ENCODE measurements around the gene ABL1.

The ABL1 gene

DNA sequence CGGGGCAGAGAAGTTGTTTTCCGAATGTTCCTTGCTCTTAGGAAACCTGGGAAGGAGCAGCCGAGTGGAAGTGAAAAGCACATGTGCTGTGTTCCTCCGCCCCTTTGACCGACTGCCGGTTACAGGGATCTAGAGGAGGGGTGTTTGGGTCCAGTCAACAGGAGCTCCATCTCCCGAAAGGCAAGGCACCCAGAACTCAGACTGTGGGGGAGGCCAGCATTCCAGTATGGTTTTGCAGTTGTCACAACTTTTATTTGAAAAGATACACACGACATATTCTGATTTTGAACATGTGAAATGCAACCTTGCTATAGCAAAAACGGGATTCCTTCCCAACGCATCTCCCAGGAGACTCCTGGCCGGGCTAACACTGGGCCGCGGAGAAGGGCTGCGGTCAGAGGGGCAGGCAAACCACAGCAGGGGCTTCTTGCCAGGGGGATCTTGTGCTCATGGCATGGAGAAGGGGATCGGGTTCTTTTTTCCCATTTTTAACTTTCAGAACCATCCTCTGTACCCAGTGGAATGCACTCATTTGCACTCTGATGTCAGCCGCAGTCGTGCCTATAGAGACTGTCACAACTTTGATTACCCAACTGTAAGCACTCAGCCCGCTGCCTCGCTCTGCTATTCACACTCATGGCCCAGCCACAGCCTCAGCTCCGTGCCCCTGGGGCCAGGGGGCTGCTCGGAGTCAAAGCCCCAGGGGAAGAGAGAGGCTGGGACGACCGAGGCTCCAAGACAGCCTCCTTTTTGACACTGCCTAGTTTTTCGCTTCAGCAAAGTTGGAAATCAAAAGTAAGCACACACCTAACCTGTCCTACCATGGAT is 57.6 kb downstream of the ABL1 start:
- peak in 1 of 3 donors; percentile 3 for DNase-seq

GRCh38 chr9:130893341-130894101 is 58.5 kb downstream of the ABL1 start:
- DNase-seq, result peak; percentile 88 to 90 (median 89)

DNA sequence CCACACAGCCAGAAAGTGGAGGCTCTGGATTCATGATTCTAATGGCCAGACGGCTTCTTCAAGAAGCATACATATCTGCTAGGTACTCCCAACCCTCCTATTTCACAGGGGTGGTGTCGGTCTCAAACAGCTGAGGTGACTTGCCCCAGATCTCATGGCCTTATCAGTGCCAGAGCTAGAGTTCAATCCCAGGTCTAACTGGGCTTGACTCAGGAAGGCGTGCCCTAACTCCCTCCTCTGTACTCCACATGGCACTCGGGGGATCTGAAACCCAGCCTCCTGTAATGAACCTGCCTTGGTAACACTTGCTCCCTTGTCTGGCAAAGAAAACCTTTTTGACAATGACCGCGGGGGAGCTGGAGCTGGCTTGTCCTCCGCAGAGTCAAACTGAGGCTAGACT is 59.5 kb downstream of the ABL1 start:
- DNase-seq, result no peak

GRCh38 chr9:130895038-130895437 is 60.0 kb downstream of the ABL1 start:
- DNase-seq, result no peak

- no peak for DNase-seq
Measured at GRCh38 chr9:130895481-130896232, 60.6 kb downstream of the ABL1 start.

DNA sequence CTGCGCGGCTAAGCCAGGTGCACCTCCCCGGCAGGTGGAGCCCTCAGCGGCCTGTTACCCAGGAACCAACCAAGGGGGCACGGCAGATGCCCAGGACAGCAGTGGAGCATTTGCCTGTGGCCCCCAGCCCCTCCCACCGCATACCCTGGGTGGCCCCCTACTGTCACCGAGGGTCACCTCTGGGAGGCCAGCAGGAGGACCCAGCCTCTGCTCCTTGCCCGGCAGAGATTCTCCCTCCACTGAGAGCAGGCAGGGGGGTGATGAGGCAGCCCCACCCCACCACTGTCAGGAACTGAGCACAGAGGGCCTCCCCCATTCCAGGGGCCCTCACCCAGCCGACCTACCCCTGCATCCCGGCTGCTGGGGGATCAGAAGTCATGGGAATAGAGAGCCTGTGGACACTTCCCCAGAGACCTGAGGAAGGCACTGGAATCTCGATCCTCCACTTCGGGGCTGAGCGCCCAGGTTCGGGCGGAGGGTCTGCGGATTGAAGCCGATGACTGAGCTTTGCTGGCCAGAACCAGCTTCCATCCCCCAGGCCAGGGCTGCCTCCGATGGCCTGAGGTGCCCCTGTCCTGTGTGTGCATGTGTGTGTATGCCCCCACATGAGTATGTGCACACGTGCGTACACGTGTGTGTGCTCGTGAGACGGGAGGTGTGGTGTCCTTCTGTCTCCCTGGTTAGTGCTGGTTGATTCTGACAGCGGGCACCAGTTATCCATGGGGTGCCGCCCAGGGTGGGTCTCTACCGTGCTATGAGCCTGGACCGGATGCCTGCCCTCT is 61.4 kb downstream of the ABL1 start, which contains the start of gene QRFP:
Gene QRFP (minus strand): TSS at position 580 of the 782 bp plus-strand sequence. CDS start 2,974 bp downstream, outside the sequence.
- DNase-seq, result no peak

GRCh38 chr9:130897105-130897751 is 62.2 kb downstream of the ABL1 start:
- no peak for DNase-seq

DNA sequence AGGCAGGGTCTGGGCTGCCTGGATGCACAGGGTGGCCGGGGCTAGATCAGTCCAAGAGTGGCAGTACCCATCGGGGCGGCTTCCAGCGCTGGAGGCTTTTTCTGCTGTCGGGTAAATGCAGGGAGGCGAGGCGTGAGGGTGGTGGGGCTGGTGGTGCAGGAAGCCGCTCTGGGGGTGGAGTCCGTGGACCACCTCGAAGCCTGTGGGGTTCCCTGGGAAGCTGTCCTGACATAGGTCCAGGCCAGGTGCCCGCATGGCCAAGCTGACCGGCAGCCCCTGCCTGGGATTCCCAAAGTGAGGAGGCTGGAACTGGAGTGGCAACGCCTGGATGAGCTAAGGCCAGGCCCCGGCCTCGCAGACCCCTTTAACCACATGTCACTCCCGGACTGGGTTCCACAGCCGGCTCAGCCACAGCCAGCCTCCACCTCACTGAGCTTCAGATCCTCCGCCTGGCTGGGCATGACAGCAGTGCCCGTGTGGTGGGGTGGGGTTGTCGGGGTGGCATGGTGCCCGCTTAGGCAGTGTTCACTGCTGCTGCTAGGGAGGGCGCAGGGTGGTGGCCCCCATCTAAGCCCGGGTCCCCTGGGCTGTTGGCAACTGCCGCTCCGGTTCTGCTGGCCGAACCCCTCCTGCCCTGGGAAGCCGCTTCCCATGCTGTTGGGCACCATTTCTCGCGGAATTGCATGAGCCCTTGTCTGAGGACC is 62.9 kb downstream of the ABL1 start:
- no peak for DNase-seq

DNA sequence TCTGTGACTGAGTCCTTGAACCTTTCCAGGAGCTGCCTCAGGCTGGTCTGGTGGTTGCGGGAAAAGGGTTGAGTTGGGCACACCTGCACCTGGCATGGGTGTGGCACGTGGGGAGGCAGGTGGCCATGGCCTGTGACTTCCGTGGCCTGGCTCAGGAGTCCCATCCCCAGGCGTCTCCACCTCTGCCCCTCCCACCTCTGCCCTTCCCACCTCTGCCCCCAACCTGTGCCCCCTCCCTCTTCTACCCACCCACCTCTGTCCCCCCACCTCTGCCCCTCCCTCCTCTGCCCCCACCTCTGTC is 63.4 kb downstream of the ABL1 start:
- DNase-seq, result no peak

DNA sequence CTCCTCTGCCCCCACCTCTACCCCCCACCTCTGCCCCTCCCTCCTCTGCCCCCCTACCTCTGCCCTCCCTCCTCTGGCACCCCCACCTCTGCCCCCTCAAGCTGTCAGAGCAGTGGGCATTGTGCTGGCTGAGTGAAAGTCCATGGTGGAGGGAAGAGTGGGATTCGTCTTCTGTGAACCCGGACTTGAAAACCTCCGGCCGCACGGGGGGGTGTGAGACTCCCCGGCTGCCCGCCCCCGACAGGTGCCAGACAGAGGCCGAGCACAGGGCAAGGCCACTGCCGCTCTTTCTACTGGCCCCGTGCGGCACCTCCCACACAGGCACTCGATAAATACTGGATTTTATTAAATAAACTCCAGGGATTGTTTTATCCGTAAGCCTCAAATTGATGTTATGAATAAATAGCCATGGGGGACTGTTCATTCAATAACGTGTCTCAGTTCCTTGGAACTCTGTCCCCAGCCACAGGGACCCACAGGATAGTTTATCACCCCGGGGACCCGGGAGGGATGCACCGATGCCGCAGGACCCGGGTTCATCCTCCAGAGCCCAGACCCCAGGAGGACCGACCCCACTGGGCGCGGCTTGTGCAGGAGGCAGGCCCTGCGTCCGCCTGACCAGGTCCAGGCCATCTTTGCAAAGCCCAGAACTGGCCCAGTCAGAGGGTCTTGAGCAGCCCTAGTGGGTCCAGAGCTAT is 64.1 kb downstream of the ABL1 start:
- DNase-seq, result no peak

DNA sequence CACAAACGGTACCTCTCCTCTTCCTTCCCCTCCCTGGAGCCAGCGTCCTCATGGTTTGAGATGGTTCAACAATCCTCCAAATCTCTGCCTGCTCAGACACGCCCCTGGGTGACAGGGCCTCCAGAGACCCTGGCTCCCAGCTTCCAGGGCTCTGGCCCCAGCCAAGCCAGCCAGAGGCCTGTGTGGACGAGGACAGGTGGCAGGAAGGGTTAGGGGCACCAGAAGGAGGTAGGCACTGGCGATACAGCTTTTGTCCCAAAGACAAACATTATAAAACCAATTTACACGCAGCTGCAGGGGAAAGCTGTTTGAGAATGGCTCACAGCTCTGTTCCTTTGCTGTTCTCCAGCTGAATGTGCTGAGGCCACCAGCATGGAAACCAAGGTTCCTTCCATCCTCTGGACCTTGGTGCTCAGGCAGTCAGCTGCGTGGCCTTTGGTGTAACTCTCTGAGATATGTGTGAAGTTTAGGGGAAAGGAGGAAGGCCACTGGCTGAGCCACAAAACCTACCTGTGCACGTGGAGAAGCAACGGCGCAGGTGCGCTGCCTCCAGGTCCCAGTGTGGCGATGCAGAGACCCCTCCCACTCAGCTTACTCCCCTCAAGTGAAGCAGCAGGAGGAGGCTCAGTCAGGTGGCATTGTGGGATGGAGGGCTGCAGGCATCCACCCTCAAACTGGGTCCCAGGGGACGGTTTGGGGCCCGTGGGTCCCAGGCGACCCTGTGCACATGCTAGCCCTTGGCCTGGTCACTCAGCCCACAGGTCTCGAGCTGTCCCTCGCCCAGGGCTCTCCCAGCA is 65.8 kb downstream of the ABL1 start:
- DNase-seq, result no peak

GRCh38 chr9:130901498-130902203 is 66.6 kb downstream of the ABL1 start:
- DNase-seq, result no peak

DNA sequence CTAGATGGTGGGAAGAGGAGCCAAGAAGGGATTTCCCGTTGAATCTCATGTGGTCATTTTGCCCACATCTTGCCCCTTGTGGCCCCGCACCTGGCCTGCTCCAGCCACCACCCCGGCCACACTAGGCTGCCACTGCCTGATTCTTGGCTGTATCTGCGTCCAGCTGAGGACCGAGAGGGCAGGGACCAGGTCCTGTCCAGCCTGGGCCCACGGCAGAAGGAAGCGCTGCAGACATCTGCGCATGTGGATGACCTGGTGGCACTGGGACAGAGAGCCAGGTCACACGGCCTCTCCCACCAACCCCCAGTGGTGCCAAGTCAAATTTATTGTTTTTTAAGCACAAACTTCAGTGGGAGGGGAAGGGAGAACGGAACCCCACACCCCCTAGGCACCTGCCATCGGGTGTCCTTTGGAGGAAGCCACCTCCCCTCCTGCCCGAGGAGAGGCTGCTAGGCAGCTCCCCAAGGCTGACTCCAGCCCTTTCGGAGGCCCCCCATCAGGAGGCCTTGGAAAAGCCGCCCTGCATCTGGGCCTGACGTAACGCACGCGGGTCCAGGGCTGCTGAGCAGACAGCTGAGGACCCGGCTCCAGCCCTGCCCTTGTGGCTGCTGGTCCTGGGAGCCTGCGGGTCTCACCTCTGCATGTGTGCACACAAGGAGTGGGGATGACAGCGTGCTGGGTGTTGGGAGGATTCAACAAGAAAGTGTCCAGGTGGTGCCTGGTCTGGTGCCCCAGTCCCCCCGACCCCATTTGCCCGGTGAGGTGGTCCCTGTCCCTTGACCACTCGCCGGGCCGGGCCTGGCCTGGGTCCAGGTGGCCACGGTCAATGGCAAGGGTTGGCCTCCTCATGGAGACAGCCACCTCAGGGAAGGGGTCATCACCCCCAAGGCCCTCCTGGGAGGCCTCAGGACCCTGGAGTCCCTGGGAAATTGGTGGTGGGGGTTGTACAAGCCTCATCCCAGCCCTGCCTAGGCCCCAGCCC is 67.4 kb downstream of the ABL1 start:
- DNase-seq, result no peak

DNA sequence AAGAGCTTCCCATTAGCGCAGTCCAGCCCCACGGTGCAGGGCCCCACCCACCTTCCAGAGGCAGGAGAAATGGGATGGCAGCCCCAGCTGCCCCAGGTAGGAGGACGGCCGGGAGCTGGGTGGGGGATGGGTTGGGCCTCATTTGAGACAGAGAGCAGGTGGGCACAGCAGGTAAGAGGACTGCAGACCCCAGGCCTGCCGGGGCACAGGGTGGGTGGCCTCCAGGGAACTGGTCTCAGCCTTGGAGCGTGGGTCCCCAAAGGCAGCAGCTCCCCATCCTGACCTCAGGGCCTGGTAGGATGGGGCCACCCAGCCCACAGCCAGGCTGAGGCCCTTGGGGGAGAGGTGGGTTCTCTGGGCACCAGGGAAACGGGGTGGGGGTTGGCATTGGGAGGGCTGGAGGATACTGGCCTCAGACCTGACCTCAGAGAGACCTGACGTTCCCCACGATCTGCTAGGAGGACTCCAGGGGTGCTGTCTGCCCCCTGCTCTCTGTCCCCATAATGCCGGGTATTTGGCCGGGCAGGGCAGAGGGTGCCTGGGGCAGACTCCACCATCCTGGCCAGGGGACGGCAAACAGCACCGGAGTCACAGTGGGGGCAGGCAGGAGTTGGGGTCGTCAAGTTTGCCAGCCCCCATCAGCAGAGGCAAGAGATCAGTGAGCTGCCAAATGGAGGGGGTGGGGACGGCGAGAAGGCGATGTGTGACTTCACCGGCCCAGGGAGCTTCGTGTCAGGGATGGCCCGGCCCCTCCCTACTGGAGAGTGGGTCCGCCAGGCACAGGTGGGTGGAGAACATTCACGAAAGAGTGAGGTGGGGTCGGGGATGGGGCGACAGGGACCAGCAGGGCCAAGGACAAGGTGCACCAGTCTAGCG is 68.4 kb downstream of the ABL1 start:
- DNase-seq, result no peak

- no peak for DNase-seq
Measured at GRCh38 chr9:130904070-130905044, 69.3 kb downstream of the ABL1 start.
